ENCODE results near the gene ADCY10.
"Not testable (repeated sequence)": the region's sequence is repeated elsewhere in the genome, so short reads cannot be mapped to it uniquely, and the experiment has no call there.

The ADCY10 gene

GRCh38 chr1:167856711-167857418, 57.1 kb downstream of the ADCY10 start:
- DNase-seq: no peak

GRCh38 chr1:167854184-167854583, 59.8 kb downstream of the ADCY10 start:
- DNase-seq: no peak

- DNase-seq: no peak
Measured at GRCh38 chr1:167849666-167850065, 64.3 kb downstream of the ADCY10 start.

GRCh38 chr1:167842872-167843271, 71.1 kb downstream of the ADCY10 start:
- DNase-seq: no peak

GRCh38 chr1:167841530-167841929, 72.4 kb downstream of the ADCY10 start:
- DNase-seq: no peak

- no peak for DNase-seq
Measured at GRCh38 chr1:167839009-167839408, 74.9 kb downstream of the ADCY10 start.

GRCh38 chr1:167837326-167837725, 76.6 kb downstream of the ADCY10 start:
- DNase-seq: no peak

GRCh38 chr1:167836197-167836596, 77.7 kb downstream of the ADCY10 start:
- DNase-seq: no peak

GRCh38 chr1:167833904-167834303, 80.0 kb downstream of the ADCY10 start:
- DNase-seq: no peak

GRCh38 chr1:167832693-167833092, 81.2 kb downstream of the ADCY10 start:
- no peak for DNase-seq

GRCh38 chr1:167830668-167831067, 83.3 kb downstream of the ADCY10 start:
- DNase-seq: not testable (repeated sequence)

- DNase-seq: no peak
Measured at GRCh38 chr1:167829868-167830267, 84.1 kb downstream of the ADCY10 start.

- no peak for DNase-seq
Measured at GRCh38 chr1:167826127-167826526, 87.8 kb downstream of the ADCY10 start.

- DNase-seq: no peak
Measured at GRCh38 chr1:167825419-167826079, 88.4 kb downstream of the ADCY10 start.

GRCh38 chr1:167824163-167824794, 89.7 kb downstream of the ADCY10 start:
- no peak for DNase-seq

GRCh38 chr1:167821969-167822685, 91.8 kb downstream of the ADCY10 start:
- no peak for DNase-seq

- DNase-seq: no peak
Measured at GRCh38 chr1:167821356-167821685, 92.6 kb downstream of the ADCY10 start.

GRCh38 chr1:167820684-167821355, 93.1 kb downstream of the ADCY10 start:
- DNase-seq: no peak

GRCh38 chr1:167819849-167820683, 93.9 kb downstream of the ADCY10 start:
- DNase-seq: peak; percentile 79

- no peak for DNase-seq
Measured at GRCh38 chr1:167815650-167816049, 98.3 kb downstream of the ADCY10 start.

GRCh38 chr1:167812972-167813371, 101.0 kb downstream of the ADCY10 start:
- no peak for DNase-seq

GRCh38 chr1:167808690-167809089, 105.2 kb downstream of the ADCY10 start:
- no peak for DNase-seq
